ENCODE results near the gene CTBP1.

CTBP1 gene

DNA sequence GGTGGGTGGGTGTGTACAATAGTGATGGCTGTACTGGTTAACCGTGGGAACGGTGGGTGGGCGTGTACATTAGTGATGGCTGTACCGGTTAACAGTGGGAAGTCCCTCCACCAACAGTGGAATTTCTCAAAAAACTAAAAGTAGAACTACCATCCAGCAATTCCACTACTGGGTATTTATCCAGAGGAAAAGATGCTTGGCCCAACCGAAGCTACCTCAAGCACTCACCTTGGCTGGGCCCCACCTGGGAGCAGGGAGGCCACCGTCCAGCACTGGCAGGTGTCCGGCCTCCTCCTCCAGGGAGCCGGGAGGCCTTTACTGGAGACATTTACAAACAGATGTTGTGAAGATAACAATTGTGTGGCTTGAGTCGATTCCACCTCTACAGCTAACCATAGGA, 34.8 kb upstream of the CTBP1 start:
- no peak for DNase-seq (ENCODE audit: low read depth, low spot score)

- DNase-seq (ENCODE audit: low read depth, low spot score): no peak
These were observed 30.3 kb upstream of the CTBP1 start for GRCh38 chr4:1279253-1279652.

GRCh38 chr4:1277667-1278665, 29.0 kb upstream of the CTBP1 start:
- no peak for DNase-seq (ENCODE audit: low read depth, low spot score)

- no peak for DNase-seq (ENCODE audit: low read depth, low spot score)
These were observed 28.1 kb upstream of the CTBP1 start for GRCh38 chr4:1276984-1277383.

- DNase-seq (ENCODE audit: low read depth, low spot score): no peak
These were observed 25.9 kb upstream of the CTBP1 start for GRCh38 chr4:1274871-1275270.

DNA sequence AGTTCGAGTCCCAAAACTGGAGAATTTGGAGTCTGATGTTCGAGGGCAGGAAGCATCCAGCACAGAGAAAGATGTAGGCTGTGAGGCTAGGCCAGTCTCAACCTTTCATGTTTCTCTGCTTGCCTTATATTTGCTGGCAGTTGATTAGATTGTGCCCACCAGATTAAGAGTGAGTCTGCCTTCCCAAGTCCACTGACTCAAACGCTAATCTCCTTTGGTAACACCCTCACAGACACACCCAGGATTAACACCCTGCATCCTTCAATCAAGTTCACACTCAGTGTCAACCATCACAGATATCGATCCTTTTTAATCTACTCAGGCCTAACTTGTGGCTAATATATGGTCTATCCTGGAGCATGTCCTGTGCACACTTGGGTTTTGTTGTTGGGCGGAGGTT, 22.8 kb upstream of the CTBP1 start:
- no peak for DNase-seq (ENCODE audit: low read depth, low spot score)

DNA sequence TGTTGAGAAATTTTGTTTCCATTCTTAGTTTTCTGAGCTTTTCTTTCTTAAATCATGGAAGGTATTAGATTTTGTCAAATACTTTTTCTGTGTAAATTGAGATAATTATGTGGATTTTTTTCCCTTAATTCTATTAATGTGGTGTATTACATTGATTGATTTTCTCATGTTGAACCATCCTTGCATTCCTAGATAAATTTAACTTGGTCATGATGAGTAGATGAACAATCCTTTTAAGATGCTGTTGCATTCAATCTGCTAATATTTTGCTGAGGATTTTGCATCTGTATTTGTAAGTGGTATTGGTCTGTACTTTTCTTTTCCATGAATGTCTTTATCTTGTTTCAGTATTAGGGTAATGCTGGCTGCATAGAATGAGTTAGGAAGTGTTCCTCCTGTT, 20.3 kb upstream of the CTBP1 start:
- no peak for DNase-seq (ENCODE audit: low read depth, low spot score)

- DNase-seq (ENCODE audit: low read depth, low spot score): no peak
These were observed 18.2 kb upstream of the CTBP1 start for GRCh38 chr4:1266881-1267763.

DNA sequence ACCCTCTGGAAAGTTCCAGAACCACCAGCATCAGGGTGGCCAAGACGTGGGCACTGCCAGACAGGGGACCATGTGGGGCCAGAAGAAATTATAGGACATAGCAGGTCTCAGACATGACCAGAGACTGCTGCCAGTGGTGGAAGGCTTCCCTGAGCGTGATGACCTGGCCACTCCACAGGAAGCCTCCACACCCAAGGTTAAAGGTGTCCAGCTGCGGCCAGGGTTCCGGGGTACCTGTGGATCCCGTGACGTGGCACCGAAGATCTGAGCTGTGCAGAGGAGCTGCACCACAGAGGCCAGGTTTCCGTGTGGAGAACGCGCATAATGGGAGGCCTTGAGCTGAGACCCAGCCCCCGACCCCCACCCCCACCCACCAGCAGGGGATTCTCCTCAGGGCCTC, 16.4 kb upstream of the CTBP1 start:
- DNase-seq (ENCODE audit: low read depth, low spot score): no peak

GRCh38 chr4:1264942-1265341, 16.0 kb upstream of the CTBP1 start:
- no peak for DNase-seq (ENCODE audit: low read depth, low spot score)

DNA sequence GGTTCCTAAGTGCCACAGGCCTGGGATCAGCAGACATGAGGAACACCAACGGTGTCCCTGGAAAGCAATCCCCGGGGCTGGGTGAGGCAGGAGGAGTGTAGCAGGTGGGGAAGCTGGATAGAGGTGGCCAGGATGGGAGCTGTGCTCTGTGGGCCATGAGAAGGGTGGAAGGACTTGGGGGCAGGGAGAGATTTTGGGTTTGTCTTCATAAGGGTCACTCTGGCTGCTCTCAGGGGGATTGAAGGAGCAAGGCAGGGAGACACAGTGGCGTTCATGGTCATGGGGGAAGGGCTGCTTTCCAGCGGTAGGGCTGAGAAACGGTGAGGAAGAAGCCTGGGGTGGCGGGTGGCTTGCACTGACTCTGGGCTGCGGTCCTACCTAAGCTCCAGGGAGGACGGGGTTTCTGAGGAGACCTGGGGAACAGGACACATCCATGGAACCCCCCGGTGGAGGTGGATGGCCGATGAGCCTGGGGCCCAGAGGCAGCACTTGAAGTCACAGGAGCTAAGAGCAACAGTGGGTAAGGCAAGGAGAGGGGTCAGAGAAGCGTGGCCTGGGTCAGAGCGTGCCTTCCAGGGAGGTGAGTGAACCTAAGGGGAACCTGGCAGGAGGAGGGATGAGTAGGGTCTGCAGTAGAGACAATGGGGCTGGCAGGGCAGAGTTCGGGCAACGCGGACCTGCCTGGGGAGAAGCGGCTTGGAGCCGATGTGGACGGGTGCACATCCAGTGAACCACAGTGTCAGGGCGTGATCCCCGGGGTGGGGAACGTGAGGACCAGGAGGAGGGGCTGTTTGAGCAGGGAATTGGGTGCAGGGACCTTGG, 12.4 kb upstream of the CTBP1 start:
- no peak for DNase-seq (ENCODE audit: low read depth, low spot score)

- no peak for DNase-seq (ENCODE audit: low read depth, low spot score)
These were observed 11.6 kb upstream of the CTBP1 start for GRCh38 chr4:1260418-1261106.

- no peak for DNase-seq (ENCODE audit: low read depth, low spot score)
These were observed 11.0 kb upstream of the CTBP1 start for GRCh38 chr4:1259966-1260365.

- no peak for DNase-seq (ENCODE audit: low read depth, low spot score)
These were observed 9.5 kb upstream of the CTBP1 start for GRCh38 chr4:1258457-1258856.

- no peak for DNase-seq (ENCODE audit: low read depth, low spot score)
These were observed 6.8 kb upstream of the CTBP1 start for GRCh38 chr4:1255699-1256098.

DNA sequence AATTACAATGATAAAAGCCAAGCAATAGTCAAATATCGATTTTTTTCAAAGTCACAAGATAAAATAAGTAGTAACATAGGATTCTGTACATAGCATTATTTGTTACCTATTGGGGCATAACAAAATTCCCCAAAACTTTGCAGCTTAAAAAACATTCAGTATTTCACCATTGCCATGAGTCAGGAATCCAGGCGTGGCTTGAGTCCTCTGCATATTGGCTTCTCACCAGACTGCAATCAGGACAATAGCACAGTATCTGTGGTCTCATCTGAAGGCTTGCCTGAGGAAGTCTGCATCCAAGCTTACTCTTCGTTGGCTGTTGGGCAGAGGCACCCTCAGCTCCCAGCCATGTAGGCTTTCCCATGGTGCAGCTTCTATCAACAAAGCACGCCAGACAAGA, 6.2 kb upstream of the CTBP1 start:
- DNase-seq (ENCODE audit: low read depth, low spot score): no peak

DNA sequence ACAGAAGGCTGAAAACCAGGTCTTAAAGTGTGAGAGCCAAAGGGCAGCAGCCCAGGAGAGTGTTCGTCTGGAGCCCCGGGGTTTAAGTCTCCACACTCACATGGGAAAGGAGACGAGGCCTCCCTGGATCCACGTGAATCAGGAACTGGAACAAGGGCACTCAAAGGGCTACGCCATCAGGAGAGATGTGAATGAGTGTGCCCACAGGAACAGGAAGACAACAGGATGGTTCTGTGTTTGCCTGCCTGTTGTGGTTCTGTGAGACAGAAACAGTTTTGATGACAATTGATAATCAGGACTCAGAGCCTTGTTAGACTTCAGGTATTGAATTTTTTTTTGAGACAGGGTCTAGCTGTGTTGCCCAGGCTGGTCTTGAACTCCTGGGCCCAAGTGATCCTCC, 4.9 kb upstream of the CTBP1 start:
- no peak for DNase-seq (ENCODE audit: low read depth, low spot score)

- no peak for DNase-seq (ENCODE audit: low read depth, low spot score)
These were observed 4.1 kb upstream of the CTBP1 start for GRCh38 chr4:1252928-1253492.

DNA sequence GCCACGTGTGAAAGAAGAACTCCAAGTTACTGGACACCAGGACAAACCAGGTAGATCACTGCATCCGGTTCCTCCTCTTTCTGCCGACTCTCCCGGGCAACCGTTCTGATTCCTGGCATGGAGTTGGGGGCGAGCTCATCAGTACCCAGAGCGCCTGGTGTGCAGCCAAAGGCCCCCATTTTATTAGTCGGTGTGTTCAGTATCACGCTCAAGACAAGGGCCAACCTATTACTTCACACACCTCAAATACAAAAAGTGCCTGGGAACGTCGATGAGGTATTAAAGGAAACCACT, 2.8 kb upstream of the CTBP1 start:
- DNase-seq (ENCODE audit: low read depth, low spot score): no peak

- DNase-seq (ENCODE audit: low read depth, low spot score): no peak
These were observed 2.2 kb upstream of the CTBP1 start for GRCh38 chr4:1250921-1251772.
